Measurements from ENCODE around the gene RAD51B. TPM values are rescaled to one million over a fixed set of nuclear protein-coding genes. Genes with fewer than 3 reads are reported as not detected.

The RAD51B gene
- total and polyA plus RNA-seq, 2 of the 13 experiments (the other 11 are each of a cell fraction or from before 2014, with no cell fraction given), result 7.0 to 9.5 TPM

- TF ChIP-seq, protein P1, sequence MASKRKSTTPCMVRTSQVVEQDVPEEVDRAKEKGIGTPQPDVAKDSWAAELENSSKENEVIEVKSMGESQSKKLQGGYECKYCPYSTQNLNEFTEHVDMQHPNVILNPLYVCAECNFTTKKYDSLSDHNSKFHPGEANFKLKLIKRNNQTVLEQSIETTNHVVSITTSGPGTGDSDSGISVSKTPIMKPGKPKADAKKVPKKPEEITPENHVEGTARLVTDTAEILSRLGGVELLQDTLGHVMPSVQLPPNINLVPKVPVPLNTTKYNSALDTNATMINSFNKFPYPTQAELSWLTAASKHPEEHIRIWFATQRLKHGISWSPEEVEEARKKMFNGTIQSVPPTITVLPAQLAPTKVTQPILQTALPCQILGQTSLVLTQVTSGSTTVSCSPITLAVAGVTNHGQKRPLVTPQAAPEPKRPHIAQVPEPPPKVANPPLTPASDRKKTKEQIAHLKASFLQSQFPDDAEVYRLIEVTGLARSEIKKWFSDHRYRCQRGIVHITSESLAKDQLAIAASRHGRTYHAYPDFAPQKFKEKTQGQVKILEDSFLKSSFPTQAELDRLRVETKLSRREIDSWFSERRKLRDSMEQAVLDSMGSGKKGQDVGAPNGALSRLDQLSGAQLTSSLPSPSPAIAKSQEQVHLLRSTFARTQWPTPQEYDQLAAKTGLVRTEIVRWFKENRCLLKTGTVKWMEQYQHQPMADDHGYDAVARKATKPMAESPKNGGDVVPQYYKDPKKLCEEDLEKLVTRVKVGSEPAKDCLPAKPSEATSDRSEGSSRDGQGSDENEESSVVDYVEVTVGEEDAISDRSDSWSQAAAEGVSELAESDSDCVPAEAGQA (IDR thresholded peaks at IDR 0.05; ENCODE audit: low read depth), result no peak
- TF ChIP-seq, protein P1 (CRISPR knock-in tag; IDR thresholded peaks at IDR 0.05; ENCODE audit: borderline replicate concordance), result no peak
- TF ChIP-seq ZNF331 (CRISPR knock-in tag; IDR thresholded peaks at IDR 0.05) (no peak), AHR (CRISPR knock-in tag; IDR thresholded peaks at IDR 0.05) (no peak), NFIC (IDR thresholded peaks at IDR 0.05; ENCODE audit: low read length) (no peak; the same call in 1 of the 2 replicates), CBX1 (IDR thresholded peaks at IDR 0.05; ENCODE audit: low read depth) (no peak), FOXP1 (IDR thresholded peaks at IDR 0.05) (no peak), FOXP1 (CRISPR knock-in tag; IDR thresholded peaks at IDR 0.05) (peak; percentile 60; the same call in 1 of the 2 replicates), MBD4 (IDR thresholded peaks at IDR 0.05; ENCODE audit: borderline replicate concordance, low read length) (no peak), ARID5B (CRISPR knock-in tag; IDR thresholded peaks at IDR 0.05) (peak; percentile 54; the same call in 1 of the 2 replicates), SYNCRIP (IDR thresholded peaks at IDR 0.05; ENCODE audit: insufficient read depth, low read depth, low read length) (no peak), ZNF878 (CRISPR knock-in tag; IDR thresholded peaks at IDR 0.05) (no peak), AFF4 (CRISPR knock-in tag; IDR thresholded peaks at IDR 0.05) (no peak), HDAC2 (CRISPR knock-in tag; IDR thresholded peaks at IDR 0.05) (peak; percentile 15; the same call in 1 of the 2 replicates), TRIM24 (CRISPR knock-in tag; IDR thresholded peaks at IDR 0.05) (no peak)
- TF ChIP-seq, protein P2, sequence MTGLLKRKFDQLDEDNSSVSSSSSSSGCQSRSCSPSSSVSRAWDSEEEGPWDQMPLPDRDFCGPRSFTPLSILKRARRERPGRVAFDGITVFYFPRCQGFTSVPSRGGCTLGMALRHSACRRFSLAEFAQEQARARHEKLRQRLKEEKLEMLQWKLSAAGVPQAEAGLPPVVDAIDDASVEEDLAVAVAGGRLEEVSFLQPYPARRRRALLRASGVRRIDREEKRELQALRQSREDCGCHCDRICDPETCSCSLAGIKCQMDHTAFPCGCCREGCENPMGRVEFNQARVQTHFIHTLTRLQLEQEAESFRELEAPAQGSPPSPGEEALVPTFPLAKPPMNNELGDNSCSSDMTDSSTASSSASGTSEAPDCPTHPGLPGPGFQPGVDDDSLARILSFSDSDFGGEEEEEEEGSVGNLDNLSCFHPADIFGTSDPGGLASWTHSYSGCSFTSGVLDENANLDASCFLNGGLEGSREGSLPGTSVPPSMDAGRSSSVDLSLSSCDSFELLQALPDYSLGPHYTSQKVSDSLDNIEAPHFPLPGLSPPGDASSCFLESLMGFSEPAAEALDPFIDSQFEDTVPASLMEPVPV (CRISPR knock-in tag; IDR thresholded peaks at IDR 0.05), result no peak
Measured at GRCh38 chr14:68164711-68165113, 345.1 kb downstream of the RAD51B start (continued).

All from HepG2 (cell line).